Measurements from ENCODE around the gene XRN2.

- no peak for TF ChIP-seq POLR2A (IDR thresholded peaks at IDR 0.05)
- TF ChIP-seq CTCF (IDR thresholded peaks at IDR 0.05) = no peak
Observed at GRCh38 chr20:21411725-21412124, 108.6 kb downstream of the XRN2 start.

All from ovary (tissue), 3 donors.